GM15510 (cell line): Measurements from ENCODE around the gene PPFIA2.

Source experiments
- POLR2A ChIP-seq: IDR thresholded peaks from 3 replicates; pipeline ENCODE4 v1.6.1; 2011; ENCODE audit warnings: borderline replicate concordance; ENCODE audit not compliant: insufficient read length; ENCODE audit errors: extremely low read depth

The PPFIA2 gene

DNA sequence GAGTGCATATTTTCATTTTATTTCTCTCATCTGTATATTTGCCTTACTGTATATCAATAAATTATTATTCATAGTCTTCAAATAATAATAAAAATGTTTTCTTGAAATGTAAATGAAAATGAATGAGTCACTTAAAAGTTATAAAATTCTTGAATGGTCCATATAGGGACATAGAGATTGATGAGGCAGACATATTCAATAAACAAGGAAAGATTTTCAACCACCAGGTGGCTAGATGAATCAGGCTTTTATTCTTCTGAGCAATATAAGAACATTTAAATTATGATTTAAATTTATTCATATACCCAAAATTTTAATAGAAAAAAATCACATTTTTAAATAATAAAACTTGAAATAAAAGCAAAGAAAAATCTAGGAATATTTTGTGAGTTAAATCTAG, 431.7 kb downstream of the PPFIA2 start:
- no peak for TF ChIP-seq POLR2A

DNA sequence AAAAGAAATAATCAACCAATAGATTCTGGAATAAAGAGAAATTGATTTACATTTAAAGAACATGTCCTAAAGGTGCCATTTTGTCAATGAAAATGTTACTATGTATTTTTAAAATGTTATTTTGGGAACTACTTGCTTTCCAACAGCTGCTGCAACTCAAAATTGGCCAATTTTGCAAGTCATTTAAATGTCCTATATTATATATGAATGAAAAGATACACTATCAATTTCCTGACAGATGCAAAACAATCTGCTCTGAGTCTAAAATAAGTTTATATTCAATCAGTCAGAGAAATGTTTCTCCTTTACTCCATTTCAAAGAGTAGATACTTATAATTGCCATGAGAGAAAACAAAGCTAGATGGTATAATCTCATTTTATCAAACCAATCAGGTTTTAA, 434.1 kb downstream of the PPFIA2 start:
- no peak for TF ChIP-seq POLR2A

DNA sequence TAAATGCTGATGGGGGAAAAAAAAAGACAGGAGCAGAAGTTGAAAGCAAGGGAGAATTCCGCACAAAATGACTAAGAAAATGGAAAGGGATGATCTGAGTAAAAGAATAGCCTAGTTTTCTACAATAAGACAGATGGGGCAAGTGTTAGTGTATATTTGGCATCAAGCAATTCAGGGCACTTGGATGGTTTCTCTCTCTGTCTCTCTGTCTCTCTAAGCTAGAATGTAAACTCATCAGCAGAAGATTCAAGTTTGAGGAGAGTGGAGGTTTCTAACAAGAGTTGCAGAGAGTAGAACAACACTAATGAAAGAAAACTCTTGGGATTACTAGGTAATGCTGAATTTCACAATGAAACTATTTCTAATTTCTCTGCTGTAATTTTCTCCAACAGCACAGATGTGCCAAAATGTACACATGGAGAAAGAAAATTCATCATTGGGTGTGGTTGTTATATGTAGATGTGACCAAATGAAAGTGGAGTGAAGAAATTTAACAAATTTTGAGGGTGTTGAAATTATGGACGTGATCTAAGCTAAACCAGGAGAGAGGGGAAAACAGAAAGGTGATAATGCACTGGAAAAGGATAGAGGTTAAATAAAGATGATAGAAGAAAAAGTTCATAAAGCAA, 444.1 kb downstream of the PPFIA2 start:
- no peak for TF ChIP-seq POLR2A

DNA sequence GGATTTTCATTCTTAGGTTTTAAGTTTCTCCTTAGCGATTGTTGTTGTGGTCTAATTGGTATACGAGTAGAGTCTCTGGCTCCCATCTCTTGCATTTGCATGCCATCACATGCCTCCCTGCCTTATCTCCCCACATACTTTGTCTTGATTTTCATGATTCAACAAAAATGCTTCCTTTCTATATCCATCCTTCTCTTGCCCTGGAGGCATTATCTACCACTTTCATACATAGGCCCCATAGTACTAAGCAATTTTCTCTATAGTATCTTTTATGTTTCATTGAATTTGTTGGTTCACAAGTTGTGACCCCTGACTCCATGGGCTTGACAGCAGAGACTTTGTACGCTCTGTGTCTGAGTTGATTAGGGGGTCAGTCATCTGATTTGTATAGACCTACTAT, 455.2 kb downstream of the PPFIA2 start:
- no peak for TF ChIP-seq POLR2A

DNA sequence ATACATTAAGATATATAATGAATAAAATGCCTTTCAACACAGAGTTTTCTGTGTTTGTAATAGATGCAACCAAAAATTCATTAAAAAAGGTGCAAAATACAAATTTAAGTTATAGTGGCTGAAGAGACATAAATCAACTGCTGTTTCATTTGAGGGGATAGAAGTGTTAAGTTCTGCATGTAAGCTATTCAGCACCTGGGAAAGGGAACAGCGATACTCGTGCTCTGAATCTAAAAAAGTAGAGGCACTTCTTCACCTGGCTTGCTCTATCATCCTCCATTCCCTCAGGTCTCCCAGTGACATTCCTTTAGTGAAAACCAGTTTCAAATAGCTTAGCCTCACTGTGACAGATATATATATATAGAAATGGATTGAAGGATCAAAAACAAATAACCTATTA, 458.7 kb downstream of the PPFIA2 start:
- no peak for TF ChIP-seq POLR2A

DNA sequence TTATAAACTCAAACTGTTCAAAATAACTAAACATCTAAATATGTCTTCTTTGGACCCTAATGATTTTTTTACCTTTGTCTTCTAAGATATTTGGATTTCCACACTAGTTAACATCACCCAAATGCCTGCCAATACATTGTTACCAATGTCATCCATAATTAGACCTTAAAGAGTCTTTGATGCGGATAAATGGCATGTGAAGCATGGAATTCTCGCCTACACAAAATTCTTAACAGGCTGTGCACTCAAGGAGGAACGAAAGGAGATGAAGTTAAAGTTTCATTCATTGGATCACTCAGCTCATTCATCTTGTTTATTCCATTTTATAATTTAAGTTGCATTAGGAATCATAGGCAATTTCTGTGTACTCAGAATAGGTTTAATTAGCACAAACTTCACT, 461.5 kb downstream of the PPFIA2 start:
- TF ChIP-seq POLR2A, result no peak

DNA sequence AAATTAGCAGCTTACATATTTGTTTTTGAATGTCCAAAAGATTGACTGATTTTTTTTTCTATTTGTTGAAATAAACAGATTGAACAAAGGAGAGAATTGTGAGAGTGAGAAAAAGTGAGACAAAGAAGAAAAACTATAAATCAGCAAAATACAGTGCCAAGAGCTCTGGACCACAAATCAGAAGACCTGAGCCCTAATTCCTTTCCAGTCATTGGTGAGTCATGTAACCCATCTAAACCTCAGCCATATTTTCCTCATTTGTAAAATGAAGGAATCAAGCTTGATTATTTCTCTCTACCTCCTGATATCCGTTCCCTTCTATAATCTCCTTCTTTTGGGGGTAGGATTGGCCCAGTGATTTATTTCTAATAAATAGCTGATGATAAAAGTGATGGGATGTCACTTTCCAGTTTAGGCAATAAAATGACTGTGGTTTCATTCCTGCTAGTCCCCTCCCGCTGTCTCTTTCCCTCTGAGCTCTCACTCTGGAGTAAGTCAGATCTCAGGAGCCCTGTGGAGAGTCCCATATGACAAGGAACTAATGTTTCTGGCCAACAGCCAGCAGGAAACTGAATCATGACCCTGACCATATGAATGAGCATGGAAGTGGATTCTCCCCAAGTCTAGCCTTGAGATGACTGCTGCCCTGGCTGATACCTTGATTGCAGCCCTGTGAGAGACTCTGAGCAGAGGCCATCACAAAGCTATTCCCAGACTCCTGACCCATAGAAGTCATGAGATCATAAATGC, 462.4 kb downstream of the PPFIA2 start:
- TF ChIP-seq POLR2A, result no peak

DNA sequence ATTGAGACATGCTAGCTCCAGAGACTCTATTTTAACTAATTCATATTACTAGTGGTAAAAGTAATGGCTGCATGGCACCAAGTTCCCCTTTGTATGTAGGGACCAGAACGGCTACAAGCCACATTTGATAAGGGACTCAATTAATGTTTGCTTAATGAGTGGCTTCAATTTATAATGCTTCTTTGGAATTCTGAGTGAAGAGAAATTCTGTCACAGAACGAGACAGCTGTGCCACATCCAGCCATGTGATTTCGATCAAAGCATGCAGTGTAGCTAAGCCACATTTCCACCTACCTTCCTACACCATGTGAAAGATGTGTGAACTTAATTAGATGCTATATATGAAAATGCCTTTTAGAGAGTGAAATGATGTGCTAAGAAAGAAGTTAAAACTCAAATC, 463.9 kb downstream of the PPFIA2 start:
- no peak for TF ChIP-seq POLR2A

DNA sequence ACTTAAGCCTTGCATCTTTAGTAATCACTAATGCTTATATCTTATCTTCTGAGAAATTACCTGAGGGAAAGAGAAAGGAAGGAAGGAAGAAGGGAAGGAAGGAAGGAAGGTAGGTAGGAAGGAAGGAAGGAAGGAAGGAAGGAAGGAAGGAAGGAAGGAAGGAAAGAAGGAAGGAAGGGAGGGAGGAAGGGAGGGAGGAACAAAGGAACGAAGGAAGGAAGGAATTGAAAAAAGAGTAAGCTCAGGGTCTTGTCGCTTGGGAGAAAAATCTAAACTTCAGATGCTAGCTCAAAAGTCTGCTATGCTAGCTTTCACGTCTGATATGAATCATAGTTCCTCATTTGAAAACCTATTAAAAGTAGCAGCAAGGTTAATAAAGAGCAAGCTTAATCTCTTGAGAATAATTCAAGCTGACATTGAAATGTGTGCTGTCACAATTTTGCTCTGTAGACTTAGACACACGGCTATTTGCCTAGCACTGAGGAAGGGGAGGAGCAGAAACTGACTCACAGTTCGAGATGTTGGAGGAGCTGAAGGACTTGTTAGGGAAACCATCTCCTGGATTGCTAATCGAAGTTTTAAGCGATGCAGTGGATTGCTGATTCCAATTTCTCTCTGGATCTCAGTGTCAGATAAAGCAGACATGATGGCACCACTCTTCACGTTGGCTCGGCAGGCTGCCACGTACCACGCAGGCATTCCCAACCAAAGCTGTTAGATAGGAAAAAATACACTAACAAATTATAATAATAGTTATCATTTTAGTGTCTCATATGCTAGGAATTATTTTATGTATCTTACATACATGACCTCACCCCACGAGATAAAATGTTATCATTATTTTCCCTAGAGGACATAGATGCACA, 464.6 kb downstream of the PPFIA2 start:
- TF ChIP-seq POLR2A, result no peak

DNA sequence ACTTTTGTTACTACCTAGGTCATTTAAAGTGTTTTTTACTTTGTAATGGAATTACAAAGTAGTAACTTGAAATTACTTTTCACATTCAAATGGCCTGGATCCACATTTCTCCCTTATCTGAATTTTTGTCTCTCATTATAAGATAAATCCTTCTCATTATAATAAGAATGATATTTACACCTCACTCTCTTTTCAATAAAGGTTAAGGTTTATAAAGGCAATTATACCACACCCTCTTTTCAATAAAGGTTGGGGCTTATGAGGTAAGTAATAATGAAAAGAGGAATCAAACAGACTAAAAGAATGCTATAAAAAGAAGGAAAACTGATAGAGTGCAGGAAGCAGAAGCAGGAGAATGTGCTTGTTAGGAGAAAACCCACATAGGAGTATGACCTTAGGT, 470.5 kb downstream of the PPFIA2 start:
- TF ChIP-seq POLR2A, result no peak

DNA sequence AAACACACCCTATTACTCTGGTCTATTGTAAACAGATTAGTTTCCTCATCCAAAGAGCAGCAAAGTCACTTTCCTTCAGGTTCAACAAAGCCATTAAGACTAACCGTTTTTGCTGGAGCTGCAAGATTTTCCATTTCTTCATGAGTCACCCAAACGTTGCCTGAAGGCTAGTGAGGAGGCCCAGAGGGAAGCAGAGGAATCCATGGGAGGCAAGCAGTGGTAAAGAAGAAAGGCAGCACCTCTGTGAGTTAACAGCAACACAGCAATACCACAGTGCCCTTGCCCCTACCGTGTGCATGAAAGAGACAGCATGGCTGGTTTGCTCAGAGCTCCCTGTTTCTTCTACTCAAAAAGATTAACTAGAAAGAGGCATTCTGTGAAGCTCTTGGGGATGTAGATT, 475.0 kb downstream of the PPFIA2 start:
- TF ChIP-seq POLR2A, result no peak

DNA sequence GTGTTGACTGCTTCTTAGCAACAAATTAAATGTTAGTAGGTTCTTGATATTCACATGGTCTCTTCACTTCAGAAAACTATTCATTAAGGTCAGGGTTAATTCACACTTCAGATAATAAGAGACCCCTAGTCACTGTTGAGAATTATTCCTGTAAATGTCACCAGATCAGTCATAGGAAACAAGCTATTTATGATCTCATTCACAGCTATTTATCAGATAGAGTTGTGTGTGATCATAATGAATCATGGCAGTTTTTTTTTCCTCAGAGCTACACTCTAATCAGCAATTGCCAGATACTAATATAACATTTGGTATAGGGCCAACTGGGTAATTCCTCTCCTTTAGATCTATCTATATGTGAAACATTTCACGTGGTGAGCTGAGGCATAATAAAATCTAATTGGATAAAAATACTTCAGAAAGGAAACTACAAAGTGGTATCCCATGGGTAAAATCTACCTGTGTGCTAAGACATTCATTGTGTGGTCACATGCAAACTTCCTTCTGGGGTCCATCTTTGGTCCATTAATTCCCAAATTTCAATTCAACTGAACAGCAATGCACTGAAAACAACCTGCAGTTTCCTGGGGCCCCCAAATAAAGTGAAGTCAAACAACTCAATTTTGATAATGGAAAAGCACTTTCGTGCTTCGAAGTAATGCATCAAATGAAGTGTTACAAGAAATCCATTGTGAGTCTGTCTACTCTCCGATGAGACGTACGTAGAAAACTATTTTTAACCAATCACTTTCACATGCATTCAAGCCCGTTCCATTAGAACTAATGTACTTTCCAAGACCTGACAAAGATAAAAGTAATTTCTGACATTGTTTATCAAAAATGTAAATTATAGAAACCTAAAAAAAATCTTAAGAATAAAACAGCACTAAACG, 484.3 kb downstream of the PPFIA2 start:
- no peak for TF ChIP-seq POLR2A

DNA sequence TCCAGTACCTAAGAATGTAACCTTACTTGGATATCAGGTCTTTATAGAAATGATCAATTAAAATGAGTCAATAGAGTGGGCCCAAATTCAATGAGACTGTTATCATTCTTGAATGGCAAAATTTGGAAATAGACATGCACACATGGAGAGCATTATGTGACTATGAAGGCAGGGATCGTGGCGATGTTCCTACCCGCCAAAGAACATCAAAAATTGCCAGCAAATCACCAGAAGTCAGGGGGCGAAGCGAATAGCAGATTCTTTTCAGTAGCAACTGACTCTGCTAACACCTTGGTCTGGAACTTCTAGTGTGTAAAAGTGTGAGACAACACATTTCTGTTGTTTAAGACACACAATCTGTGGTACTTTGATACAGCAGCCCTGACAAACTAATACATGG, 488.8 kb downstream of the PPFIA2 start:
- TF ChIP-seq POLR2A, result no peak

DNA sequence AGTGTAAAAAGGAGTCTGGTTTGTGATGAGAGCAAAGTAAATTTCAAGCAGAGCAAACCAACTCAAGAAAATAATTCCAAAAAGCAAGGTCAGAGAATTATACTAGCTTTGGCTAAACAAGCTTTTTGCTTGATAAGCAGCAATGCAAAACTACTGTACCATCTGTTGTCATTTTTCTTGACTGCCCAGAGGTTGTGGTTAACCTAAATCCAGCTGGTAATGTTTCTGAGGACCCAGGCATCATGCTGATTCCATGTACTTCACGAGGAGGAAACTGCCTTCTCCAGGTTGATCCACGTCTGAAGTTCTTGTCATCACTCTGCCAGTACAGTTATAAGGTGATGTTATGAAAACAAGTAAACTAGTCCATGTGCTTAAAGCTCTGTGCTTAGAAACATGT, 496.1 kb downstream of the PPFIA2 start:
- no peak for TF ChIP-seq POLR2A

DNA sequence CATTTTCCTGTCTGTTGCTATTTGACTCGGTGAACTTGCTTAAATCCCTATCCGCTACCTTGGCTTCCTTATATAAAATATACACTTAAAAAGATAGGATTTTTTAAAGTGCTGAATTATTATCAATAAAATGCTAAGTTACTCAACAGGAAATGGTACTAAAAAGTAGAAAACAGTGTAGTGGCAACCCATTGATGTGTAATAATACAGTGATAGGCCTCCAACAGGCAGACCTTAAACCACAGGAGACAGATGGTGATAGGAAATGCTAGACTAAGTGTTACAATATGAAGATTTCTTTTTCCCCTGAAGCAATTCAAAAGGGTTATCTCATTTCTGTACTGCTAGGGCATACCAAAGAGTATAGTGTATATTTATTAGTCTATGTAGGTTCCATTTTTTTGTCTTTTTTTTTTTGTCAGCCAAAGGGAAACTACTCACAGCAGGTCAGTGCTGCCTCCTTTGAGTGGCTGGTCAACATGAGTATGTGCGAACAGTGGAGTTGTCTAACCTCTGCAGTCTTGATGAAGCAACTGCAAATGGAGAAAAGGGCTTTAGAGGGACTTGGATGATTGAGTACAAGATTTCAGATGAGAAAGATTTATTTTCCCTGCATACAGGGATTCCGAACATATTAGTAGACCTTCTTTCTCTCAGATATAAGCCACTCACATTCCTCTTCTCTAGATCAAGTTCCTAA, 497.5 kb downstream of the PPFIA2 start:
- TF ChIP-seq POLR2A, result no peak

DNA sequence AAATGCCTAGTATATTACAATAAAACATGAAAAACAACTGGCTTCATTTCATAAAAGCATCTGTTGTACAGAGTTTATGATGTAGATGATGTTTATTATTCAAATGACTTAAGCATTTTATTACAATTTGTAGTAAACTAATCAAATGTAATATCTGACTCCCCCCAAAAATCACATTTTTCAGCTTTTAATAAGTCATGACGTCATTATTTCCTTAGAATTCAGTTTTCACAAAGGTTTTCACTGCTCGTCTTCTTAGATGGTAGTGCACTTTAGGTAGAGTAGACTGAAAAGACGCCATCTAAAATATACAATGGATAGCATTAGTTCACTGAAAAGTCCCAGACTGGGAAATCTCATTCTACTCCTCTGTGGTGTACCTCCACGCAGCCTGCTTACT, 499.8 kb downstream of the PPFIA2 start:
- no peak for TF ChIP-seq POLR2A
